ENCODE results near the gene TRPC4AP.

The TRPC4AP gene

DNA sequence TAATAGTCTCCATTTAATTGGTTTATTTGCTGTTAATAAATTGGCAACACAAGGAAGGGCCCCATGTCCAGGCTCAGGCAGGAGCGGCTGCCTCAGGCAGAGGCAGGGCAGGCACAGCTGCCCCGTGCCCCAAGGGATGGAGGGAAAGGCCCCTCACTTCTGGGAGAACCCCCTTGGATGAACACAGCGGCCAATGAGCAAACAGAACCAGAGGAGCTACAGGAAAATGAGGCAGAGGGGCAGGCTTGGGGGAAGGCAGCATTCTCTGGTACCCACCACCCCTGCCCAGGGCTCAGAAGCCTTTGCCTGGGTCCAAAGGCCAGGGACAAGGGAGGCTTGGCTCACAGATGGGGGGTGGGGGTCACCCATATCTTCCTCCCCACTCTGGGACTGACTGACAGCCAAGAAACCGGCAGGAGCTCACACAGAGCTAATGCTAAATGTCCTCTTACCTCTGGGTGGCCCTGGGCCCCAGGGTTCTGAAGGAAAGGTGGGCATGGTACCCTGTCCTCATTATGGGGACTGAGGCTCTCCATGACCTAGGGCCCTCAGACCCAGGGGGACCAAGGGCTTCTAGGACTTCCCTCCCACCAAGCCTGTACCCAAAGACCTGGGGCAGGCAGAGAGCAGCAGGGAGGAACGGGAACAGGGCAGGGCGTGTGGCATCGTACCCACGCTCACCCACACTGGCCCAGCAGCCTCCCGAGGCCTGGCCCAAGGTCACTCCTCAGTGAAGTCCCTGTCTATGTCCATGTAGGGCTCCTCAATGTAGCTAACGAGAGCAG, 90.0 kb downstream of the TRPC4AP start:
- DNase-seq (ENCODE audit: low read depth in 2 of 2) = no peak

DNA sequence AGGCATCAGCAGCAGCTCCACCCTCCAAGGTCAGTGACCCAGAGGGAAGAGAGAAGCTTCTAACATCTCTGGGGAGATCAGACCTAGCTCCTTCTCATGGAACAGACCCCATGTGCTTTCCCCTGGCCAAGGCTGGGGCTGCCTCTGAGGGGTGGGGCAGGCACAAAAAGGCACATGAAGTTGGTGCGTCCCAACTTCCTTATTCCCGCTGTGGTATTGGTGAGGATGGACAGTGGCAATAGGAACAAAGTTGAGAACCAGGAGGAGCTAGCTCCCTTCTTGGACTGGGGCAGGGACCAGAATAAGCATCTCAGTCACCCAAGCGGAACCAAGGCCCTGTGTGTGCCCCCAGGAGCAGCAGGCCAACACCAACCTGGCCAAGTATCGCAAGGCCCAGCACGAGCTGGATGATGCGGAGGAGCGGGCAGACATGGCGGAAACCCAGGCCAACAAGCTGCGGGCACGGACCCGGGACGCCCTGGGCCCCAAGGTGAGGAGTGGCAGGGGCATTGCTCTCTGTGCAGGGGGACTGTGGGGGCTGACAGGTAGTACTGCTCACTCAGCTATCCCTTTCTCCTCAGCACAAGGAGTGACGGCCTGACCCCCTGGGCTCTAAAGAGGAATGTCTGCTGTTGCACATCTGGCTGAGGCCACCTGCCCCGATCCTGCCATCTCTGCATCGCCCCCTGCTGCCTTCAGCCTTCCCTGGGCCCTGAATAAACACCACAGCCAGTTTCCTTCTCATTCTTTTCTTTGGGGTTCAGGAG, 90.8 kb downstream of the TRPC4AP start:
- DNase-seq (ENCODE audit: low read depth in 2 of 2) = no peak

DNA sequence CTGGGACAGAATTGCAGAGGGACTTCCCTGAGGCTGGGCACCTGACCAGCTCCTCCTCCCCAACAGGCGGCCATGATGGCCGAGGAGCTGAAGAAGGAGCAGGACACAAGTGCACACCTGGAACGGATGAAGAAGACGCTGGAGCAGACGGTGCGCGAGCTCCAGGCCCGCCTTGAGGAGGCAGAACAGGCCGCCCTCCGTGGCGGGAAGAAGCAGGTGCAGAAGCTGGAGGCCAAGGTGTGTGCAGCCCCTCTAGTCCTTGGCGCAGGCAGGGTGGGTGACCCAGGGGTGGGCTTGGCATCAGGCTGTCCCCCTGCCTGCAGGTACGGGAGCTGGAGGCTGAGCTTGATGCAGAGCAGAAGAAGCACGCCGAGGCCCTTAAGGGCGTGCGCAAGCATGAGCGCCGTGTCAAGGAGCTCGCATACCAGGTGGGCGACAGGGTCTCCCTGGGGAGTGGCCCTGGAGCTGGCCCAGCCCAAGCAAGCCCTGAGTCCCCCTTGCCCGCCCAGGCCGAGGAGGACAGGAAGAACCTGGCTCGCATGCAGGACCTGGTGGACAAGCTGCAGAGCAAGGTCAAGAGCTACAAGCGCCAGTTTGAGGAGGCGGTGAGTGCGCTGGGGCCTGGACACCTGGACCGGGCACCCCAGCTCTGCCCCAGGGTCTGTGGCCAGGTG, 91.5 kb downstream of the TRPC4AP start:
- DNase-seq (ENCODE audit: low read depth in 2 of 2) = no peak

DNA sequence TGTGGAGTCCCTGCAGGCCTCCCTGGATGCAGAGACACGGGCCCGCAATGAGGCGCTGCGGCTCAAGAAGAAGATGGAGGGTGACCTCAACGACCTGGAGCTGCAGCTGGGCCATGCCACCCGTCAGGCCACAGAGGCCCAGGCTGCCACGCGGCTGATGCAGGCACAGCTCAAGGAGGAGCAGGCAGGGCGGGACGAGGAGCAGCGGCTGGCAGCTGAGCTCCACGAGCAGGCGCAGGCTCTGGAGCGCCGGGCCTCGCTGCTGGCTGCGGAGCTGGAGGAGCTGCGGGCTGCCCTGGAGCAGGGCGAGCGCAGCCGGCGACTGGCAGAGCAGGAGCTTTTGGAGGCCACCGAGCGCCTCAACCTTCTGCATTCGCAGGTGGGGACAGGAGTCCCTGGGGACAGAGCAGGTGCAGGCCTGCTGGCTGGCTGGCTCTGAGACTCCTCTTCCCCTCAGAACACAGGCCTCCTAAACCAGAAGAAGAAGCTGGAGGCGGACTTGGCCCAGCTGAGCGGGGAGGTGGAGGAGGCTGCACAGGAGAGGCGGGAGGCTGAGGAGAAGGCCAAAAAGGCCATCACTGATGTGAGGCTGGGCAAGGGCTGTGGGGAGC, 92.2 kb downstream of the TRPC4AP start:
- DNase-seq (ENCODE audit: low read depth in 2 of 2) = no peak

DNA sequence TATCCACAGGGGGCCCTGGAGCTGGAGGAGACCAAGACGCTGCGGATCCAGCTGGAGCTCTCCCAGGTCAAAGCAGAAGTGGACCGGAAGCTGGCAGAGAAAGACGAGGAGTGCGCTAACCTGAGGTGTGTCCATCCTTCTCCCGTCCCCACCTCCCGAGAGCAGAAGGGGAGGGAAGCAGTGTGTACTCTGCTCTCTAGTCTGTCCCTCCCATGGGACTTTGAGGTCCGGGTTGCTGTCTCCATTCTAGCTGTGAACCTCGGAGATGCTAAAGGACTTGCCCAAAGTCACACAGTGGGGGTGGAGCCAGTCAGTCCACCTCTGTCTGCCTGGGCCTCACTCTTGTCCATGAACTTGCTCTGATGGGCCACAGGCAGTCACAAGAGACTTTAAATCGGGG, 92.8 kb downstream of the TRPC4AP start:
- no peak for DNase-seq (ENCODE audit: low read depth in 2 of 2)

DNA sequence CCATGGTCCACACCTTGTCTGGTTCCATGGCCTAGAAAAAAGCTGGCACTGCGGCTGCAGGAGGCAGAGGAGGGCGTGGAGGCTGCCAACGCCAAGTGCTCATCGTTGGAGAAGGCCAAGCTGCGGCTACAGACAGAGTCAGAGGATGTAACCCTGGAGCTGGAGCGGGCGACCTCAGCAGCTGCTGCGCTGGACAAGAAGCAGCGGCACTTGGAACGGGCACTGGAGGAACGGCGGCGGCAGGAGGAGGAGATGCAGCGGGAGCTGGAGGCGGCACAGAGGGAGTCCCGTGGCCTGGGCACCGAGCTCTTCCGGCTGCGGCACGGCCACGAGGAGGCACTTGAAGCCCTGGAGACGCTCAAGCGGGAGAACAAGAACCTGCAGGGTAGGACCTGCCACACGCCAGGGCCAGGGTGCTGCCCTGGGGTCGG, 93.6 kb downstream of the TRPC4AP start:
- no peak for DNase-seq (ENCODE audit: low read depth in 2 of 2)

DNA sequence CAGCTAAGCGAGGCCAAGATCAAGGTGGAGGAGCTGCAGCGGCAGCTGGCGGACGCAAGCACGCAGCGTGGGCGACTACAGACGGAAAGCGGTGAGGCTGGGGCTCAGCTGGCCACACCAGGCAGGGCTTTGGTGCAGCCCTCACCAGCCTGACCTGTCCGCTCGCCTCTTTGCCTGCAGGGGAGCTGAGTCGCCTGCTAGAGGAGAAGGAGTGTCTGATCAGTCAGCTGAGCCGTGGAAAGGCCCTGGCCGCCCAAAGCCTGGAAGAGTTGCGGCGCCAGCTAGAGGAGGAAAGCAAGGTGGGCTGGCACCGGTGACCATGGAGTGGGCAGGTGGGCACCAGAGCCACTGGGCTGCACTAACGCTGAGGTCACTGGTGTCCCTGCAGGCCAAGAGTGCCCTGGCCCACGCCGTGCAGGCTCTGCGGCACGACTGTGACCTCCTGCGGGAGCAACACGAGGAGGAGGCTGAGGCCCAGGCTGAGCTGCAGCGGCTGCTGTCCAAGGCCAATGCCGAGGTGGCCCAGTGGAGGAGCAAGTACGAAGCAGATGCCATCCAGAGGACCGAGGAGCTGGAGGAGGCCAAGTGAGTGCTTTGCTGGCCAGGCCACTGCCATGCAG, 94.2 kb downstream of the TRPC4AP start:
- no peak for DNase-seq (ENCODE audit: low read depth in 2 of 2)

DNA sequence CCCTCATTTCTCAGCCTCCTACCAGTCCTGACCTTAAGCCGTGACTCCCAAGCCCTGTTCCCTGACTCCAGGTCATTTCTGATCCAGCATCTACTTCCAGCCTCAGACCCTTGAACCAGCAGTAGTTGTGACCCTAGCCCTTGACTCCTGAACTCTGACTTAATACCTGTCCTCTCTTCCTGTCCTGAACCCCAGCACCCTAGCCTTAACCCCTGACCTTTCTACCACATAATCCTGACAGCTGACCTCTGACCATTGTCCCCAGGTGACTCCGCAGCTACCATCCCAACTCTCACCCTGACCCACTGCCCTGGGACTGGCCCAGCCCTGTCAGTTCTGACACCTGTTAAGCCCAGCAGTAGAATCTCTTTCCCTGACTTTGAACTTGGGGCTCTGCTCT, 94.8 kb downstream of the TRPC4AP start:
- DNase-seq (ENCODE audit: low read depth in 2 of 2) = no peak

DNA sequence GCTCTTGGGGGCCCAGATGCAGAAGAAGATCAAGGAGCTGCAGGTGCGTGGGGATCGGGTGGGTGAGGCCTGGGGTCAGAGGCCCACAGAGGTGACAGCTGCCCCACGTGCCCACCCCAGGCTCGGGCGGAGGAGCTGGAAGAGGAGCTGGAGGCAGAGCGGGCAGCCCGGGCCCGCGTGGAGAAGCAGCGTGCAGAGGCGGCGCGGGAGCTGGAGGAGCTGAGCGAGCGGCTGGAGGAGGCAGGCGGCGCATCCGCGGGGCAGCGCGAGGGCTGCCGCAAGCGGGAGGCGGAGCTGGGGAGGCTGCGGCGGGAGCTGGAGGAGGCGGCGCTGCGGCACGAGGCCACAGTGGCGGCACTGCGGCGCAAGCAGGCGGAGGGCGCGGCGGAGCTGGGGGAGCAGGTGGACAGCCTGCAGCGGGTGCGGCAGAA, 95.5 kb downstream of the TRPC4AP start:
- no peak for DNase-seq (ENCODE audit: low read depth in 2 of 2)

DNA sequence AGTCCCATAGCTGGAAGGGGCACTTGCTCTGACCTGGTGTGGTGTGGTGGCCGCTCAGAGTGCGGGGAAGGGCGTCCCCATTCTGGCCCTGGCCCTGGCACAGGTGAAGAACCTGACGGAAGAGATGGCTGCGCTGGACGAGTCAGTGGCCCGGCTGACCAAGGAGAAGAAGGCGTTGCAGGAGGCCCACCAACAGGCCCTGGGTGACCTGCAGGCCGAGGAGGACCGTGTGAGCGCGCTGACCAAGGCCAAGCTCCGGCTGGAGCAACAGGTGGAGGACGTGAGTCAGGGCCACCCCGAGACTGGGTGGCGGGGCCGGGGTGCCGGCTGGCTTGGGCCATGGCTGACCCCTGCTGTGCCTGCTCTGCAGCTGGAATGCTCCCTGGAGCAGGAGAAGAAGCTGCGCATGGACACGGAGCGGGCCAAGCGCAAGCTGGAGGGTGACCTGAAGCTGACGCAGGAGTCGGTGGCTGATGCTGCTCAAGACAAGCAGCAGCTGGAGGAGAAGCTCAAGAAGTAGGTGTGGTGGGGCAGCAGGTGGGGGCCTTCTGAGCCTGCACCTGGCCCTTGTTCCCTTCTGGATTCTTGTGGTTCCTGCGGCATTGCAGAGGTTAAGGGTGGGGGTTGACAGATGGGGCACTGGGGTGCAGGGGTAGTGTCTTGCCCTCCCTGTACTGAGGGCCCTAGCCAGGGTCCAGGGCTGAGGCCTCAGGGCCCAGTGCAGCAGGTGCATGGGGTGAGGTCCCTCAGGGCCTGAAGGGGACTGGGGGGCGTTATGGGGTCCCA, 96.2 kb downstream of the TRPC4AP start:
- no peak for DNase-seq (ENCODE audit: low read depth in 2 of 2)

DNA sequence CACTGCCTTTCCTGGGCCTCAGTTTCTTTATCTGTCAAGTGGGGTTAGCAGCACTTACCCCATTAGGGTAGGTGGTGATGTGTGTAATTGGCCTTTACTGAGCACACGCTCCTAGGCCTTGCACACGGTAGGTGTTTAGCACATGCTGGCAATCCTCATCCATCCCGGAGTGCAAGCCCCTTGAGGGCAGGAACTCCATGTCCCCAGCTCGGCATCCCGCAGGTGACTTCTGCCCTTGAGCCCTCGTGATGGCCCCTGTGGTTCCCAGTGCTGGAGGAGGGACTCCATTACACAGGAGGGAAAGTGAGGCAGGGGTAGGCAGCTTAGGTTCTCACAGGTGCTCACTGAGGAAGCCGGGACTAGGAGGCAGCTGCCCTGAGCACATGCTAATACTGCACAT, 96.9 kb downstream of the TRPC4AP start:
- no peak for DNase-seq (ENCODE audit: low read depth in 2 of 2)

DNA sequence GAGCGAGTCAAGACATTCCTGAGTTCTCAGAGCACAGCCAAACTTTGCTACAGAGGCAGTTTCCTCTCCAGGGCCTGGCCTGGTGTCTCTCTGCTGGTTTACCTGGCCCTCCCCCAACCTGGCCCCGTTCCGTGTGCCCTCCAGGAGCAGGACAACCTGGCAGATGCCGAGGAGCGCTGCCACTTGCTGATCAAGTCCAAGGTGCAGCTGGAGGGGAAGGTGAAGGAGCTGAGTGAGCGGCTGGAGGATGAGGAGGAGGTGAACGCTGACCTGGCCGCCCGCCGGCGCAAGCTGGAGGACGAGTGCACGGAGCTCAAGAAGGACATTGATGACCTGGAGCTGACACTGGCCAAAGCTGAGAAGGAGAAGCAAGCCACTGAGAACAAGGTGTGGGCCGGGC, 97.4 kb downstream of the TRPC4AP start:
- DNase-seq (ENCODE audit: low read depth in 2 of 2) = no peak

DNA sequence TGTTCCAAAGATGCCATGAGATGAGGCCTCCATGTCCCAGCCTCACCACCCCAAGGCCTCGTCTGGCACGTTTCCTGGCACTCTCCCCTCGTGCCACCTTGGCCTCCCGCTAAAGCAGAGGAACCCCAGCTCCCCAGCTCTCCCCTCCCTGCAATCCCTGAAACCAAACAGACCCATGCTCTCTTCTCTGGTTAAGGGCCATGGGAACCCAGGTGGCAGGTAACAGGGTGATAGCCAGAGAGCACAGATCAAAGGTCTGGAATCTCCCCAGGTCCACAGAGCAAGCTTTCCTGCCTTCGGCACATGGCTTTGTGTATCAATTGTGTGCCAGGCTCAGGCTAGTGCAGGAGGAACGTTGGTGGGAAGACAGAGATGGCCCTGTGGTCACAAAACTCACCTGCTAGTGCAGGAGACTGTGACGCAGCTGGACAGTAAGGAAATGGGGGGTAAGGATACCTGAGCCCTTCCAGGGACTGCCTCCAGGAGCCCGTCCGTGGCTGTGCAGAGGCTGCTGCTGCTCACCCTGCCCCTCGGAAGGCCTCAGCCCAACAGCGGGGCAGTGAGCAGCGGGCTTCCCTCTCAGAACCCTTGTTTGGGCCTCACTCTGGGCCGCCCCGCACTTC, 98.0 kb downstream of the TRPC4AP start:
- no peak for DNase-seq (ENCODE audit: low read depth in 2 of 2)

DNA sequence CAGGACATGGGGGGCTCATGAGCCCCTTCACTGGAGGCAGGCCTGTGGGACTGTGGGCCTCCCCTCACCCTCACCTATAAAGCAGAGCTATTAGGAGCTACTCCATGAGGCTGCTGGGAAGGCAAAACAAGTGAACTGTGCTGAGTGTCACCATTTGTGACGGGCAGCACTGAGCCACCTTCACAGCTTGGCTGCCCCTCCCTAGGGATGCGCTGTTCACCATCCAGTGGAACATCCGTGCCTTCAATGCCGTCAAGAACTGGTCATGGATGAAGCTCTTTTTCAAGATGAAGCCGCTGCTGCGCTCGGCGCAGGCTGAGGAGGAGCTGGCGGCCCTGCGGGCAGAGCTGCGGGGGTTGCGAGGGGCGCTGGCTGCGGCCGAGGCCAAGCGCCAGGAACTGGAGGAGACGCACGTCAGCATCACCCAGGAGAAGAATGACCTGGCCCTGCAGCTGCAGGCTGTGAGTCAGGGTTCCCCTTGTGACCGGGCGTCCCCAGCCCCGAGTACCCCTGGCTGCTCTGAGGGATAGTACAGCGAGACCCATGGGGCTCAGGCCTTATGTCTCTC, 98.6 kb downstream of the TRPC4AP start:
- DNase-seq (ENCODE audit: low read depth in 2 of 2) = no peak

DNA sequence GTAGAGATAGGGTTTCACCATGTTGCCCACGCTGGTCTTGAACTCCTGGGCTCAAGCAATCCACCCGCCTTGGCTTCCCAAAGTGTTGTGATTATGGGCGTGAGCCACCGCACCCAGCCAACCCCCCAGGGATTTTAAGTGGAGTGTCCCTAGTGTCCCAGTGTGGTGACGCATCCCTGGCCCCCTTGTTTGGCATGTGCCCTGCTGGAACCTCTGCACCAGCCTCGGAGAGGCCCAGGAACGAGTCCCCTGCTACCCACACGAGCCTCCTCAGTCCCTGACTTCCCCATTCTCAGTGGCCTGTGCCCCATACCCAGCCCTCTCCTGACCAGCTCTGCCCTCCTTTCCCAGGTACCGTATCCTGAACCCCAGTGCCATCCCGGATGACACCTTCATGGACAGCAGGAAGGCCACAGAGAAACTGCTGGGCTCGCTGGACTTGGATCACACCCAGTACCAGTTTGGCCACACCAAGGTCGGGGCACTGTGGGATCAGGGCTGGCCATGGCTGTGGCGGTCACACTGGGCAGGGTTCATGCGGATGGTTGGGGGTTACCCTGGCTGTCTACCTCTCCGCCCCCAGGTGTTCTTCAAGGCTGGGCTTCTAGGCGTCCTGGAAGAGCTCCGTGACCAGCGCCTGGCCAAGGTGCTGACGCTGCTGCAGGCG, 99.7 kb downstream of the TRPC4AP start:
- DNase-seq (ENCODE audit: low read depth in 2 of 2) = no peak

DNA sequence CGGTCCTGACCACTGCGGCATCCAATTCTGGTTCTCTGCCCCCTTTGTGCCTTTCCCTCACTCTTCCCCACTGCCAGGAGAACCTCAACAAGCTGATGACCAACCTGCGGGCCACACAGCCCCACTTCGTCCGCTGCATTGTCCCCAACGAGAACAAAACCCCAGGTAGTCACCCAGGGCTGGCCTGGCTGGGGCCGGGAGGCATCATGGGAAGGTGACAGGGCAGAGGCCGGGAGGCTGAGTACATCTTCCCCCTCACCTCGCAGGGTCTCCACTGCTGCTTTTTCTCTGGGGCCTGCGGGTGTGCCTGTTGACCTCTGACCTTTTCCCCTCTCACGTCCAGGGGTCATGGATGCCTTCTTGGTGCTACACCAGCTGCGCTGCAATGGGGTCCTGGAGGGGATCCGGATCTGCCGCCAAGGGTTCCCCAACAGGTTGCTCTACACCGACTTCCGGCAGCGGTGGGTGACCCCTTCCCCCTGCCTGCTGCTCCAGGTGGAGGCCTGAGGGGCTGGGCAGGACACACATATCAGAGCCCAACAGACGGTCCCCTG, 101.9 kb downstream of the TRPC4AP start:
- DNase-seq (ENCODE audit: low read depth in 2 of 2) = no peak

DNA sequence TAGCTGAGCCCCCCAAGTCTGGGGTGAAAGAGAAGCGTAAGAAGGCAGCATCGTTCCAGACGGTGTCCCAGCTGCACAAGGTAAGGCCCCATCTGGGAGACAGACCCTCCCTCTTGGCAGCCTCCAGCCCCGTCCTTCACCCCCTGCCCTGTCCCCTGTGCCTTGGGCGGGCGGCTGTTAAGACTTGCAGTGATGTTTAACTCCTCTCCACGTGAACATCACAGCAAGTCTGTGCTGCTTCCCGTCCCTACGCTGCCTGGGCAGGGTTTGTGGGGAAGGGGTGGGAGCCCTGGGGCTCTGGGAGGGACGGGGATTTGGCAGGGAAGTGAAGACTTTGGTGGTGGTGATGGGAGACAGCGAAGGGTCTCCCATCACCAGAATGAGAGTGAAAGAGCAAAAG, 102.4 kb downstream of the TRPC4AP start:
- DNase-seq (ENCODE audit: low read depth in 2 of 2) = no peak

DNA sequence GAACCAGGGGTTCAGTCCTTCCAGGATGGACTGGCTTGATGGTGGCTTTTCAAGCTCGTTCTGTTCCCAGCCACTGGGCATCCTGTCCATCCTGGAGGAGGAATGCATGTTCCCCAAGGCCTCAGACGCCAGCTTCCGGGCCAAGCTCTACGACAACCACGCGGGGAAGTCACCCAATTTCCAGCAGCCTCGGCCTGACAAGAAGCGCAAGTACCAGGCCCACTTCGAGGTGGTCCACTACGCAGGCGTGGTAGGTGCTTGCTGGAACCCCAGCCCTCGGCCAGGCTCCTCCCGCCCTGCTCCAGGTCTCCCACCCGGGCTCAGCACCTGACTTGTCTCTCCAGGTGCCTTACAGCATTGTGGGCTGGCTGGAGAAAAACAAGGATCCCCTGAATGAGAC, 102.9 kb downstream of the TRPC4AP start:
- no peak for DNase-seq (ENCODE audit: low read depth in 2 of 2)

DNA sequence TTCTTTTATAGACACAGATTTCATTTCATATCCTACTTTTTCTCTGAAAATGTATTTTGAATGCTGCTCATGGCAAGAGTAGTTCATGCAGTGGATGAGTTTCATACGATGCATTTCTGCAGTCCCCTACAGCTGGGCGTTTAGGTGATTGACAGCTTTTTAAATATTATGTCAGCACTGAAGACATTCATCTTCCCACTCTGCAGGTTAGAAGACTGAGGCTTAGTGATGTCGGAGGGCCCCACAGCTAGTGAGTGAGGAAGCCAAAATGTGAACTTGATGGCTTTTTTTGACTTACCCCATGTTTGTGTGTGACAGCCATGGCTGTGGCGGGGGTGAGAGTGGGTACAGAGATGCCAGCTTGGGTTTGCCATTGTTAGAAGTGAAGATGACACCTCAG, 103.5 kb downstream of the TRPC4AP start:
- DNase-seq (ENCODE audit: low read depth in 2 of 2) = no peak
